Adrenal gland (tissue), 12 donors: ENCODE results near the gene ROR1. TPM values are rescaled to one million over a fixed set of nuclear protein-coding genes. Genes with fewer than 3 reads are reported as not detected.

ENCODE experiments used
- DNase-seq, 7 donors: peaks; one replicate each; pipeline ENCODE4 v3.0.0-alpha.2; 2019 to 2020
- H3K27ac ChIP-seq, 5 donors: fragments of 200-600 bp; sonication (generic) in 4 of 5; 1 replicate in 3 of 5; 2 replicates in 2 of 5; pipeline versions ENCODE4 v1.5.1 to v1.8.0; 2016 to 2020; ENCODE audit warnings: mild to moderate bottlenecking in 1 of 5
- H3K27me3 ChIP-seq: fragments of 200-600 bp; 2 replicates; pipeline ENCODE4 v1.8.0; 2021
- H3K36me3 ChIP-seq, 2 donors: fragments of 200-600 bp; replicated peaks in 1 of 2; 1 replicate in 1 of 2; 2 replicates in 1 of 2; pipeline versions ENCODE4 v1.5.1 to v1.8.0; 2018 to 2022
- H3K4me1 ChIP-seq, 2 donors: fragments of 200-600 bp; replicated peaks in 1 of 2; 1 replicate in 1 of 2; 2 replicates in 1 of 2; pipeline versions ENCODE4 v1.5.1 to v1.8.0; 2018 to 2021
- H3K4me3 ChIP-seq, 4 donors: fragments of 200-600 bp; sonication (generic) in 3 of 4; one replicate each; pipeline ENCODE4 v1.5.1; 2016 to 2018
- H3K9me3 ChIP-seq, 3 donors: fragments of 200-600 bp; sonication (generic) in 1 of 3; replicated peaks in 1 of 3; 1 replicate in 2 of 3; 2 replicates in 1 of 3; pipeline versions ENCODE4 v1.5.1 to v1.8.0; 2016 to 2021
- POLR2A ChIP-seq, 2 donors: fragments of 450-650 bp; IDR thresholded peaks; one replicate each; pipeline ENCODE4 v1.6.1; 2017; ENCODE audit warnings: antibody characterized with exemption in 2 of 2, mild to moderate bottlenecking in 2 of 2, moderate library complexity in 1 of 2
- WGBS, 4 donors: extraction: QIAGEN DNeasy Blood & Tissue Kit in 2 of 4; methylation state at CpG; one replicate each; pipeline versions ENCODE4 v1.1.5 to v1.1.7; 2013 to 2017; 5-methylcytosine and 5-hydroxymethylcytosine counted together
- intact Hi-C, 2 donors: fragments of 100-400 bp; cut with DNase I; formaldehyde crosslinking; loops; one replicate each; pipeline versions ENCODE4 v1.14.1 to v1.15.0; 2022 to 2023
- polyA plus RNA-seq, 3 donors: library from polyadenylated mRNA; stranded (reverse); fragments of 200-250 nt in 2 of 3; fragments of 350-450 nt in 1 of 3; fragmentation: Illumina TruSeq in 1 of 3; extraction: RNeasy Lipid Tissue Mini Kit (QIAGEN cat#74804) in 1 of 3; gene quantifications; one replicate each; pipeline ENCODE4 v1.2.3, GENCODE V29; 2013 to 2014
- total RNA-seq, 9 donors: library from RNA; depleted of rRNA in 4 of 9; stranded (reverse); fragments of >200 nt in 4 of 9; fragments of 120-200 nt in 1 of 9; fragmentation: NEBNext Ultra II Directional in 1 of 9; extraction: Animal tissue kit (Norgen Biotek cat#: 25700) in 1 of 9; gene quantifications; one replicate each; pipeline versions ENCODE4 v1.1.0 to v1.2.4, GENCODE V29; 2013 to 2023
- TF ChIP-seq, protein P1 (sequence below), 6 experiments: fragments of 450-650 bp in 4 of 6; fragments of 200-600 bp in 2 of 6; sonication (generic) in 1 of 6; IDR thresholded peaks; 1 replicate in 5 of 6; 2 replicates in 1 of 6; pipeline versions ENCODE4 v1.5.1 to v1.8.0; 2016 to 2021; ENCODE audit warnings: antibody characterized with exemption in 6 of 6, mild to moderate bottlenecking in 2 of 6, moderate library complexity in 1 of 6
- donor health status: healthy with polysubstance abuse.
- donor health status: Bipolar disorder and iron deficiency.
- donor health status: DM: yes; HTN: yes; CAD: no.
- donor health status: DM: no; HTN: no; CAD: no.
- donor health status: DM: no; HTN: no; CAD: no.
- donor health status: DM: yes; HTN: yes; CAD: no.

The ROR1 gene
- total and polyA plus RNA-seq, 12 donors: 0.54 to 4.6 (median 2.6) TPM

DNA sequence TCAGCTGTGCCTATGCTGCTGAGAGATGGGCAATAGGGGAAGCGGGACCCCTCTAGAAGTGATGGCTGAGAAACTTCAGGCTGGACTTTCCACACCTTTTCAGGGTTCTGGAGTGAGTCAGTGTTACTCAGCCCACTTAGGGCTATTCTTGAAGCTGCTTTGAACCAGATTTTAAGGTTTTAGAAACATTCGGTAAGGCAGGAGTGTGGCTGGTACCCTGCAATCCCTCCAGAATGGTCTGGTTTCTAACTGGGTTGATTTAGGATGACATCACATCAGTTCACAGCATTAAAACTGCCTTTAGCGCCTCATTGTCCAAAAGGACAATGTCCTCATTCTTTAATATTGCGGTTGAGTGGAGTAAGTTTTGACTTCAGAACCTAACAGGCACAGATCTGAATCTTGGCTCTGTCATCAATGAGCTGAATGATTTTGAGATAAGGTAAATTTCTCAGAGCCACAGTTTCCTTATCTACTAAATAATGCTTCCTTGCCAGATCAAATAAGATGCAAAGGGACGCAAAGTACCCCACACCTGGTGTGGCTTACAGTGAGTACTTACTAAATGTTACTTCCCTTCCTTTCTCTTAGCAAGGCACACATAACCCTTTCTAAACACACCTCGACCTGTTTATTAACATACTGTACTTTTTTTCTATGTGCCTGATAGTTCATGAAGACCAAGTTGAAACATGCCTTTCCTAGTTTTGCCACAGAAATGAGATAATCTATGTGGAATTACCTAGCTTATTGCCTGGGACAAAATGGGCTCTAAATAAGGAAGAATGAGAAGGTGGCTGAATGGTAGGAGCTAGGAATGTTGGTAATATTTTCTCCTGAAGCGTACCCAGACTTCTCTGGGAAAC is 209.8 kb downstream of the ROR1 start:
- TF ChIP-seq, protein P1, sequence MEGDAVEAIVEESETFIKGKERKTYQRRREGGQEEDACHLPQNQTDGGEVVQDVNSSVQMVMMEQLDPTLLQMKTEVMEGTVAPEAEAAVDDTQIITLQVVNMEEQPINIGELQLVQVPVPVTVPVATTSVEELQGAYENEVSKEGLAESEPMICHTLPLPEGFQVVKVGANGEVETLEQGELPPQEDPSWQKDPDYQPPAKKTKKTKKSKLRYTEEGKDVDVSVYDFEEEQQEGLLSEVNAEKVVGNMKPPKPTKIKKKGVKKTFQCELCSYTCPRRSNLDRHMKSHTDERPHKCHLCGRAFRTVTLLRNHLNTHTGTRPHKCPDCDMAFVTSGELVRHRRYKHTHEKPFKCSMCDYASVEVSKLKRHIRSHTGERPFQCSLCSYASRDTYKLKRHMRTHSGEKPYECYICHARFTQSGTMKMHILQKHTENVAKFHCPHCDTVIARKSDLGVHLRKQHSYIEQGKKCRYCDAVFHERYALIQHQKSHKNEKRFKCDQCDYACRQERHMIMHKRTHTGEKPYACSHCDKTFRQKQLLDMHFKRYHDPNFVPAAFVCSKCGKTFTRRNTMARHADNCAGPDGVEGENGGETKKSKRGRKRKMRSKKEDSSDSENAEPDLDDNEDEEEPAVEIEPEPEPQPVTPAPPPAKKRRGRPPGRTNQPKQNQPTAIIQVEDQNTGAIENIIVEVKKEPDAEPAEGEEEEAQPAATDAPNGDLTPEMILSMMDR (IDR thresholded peaks at IDR 0.05): no peak
- no peak for TF ChIP-seq POLR2A (IDR thresholded peaks at IDR 0.05)
- H3K4me3 ChIP-seq: no peak overlapping the region
- no peaks in the 10 kb centered on the region for H3K4me1 ChIP-seq
- intact Hi-C loops: no loop called here
- no peak overlapping the region for H3K27ac ChIP-seq
- no peak for DNase-seq
- H3K36me3 ChIP-seq: no peaks in the 10 kb centered on the region
- no peaks in the 10 kb centered on the region for H3K9me3 ChIP-seq
- 69 to 86% (median 72%) methylated on average over 7 of the region's 7 CpGs for WGBS, 4 donors
- no peaks in the 10 kb centered on the region for H3K27me3 ChIP-seq

DNA sequence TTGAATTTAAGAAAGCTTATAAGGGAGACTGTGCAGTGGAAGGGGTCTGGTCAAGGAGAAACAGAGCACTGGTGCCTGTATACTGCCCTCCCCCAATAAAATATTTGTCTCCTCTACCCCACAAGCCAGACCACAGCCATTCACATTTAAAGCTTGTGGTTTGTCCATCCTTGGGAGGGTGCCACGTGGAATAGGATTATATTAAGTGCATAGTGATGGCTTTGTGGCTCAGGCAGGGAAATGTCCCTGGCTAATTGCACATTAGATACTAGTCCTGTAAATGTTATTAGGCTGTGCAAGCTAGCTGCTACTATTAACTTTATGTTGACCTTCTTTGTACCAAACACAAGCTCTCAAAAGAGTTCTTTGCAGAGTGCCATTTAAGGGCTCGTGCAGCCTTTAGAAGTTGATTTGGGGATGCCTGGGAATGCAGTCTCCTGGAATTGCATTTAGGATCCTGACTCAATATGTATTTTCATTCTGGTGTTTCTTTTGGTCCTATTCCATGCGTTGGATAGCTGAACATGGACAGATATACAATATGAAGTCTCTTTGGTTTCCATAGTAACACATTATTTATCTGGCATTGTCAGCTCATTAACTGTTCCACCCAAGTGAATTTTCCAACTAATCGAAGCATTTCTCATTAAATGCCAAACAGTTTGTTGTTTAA is 210.6 kb downstream of the ROR1 start:
- no peaks in the 10 kb centered on the region for H3K27me3 ChIP-seq
- no peak for DNase-seq
- no peaks in the 10 kb centered on the region for H3K9me3 ChIP-seq
- TF ChIP-seq POLR2A (IDR thresholded peaks at IDR 0.05): no peak
- TF ChIP-seq, protein P1 (IDR thresholded peaks at IDR 0.05): no peak
- intact Hi-C loops: no loop called here
- H3K4me3 ChIP-seq: no peak overlapping the region
- H3K27ac ChIP-seq: no peak overlapping the region
- no peaks in the 10 kb centered on the region for H3K36me3 ChIP-seq
- WGBS, 4 donors: 58 to 74% (median 67%) methylated on average over 4 of the region's 4 CpGs
- H3K4me1 ChIP-seq: no peaks in the 10 kb centered on the region

DNA sequence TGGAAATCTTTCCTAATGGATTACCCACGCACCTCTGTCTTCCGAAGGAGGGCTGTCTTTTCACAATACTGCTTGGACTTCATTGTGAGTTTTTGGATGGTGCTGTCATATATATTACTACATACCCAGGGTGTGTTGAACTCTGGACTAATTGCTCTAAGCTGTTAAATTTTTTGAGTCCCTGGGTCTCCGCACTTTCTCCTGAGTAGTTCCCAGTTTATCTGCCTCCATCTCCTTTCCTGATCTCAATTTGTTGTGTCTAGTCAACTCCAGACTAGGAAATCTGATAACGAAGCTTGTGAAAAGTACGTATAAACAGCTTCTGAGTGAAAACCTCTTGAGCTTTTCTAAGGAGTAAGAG is 211.1 kb downstream of the ROR1 start:
- WGBS, 4 donors: 85 to 94% (median 89%) methylated on average over 5 of the region's 5 CpGs
- no peak overlapping the region for H3K27ac ChIP-seq
- H3K27me3 ChIP-seq: no peaks in the 10 kb centered on the region
- no peak overlapping the region for H3K4me3 ChIP-seq
- no peaks in the 10 kb centered on the region for H3K9me3 ChIP-seq
- no peaks in the 10 kb centered on the region for H3K4me1 ChIP-seq
- H3K36me3 ChIP-seq: no peaks in the 10 kb centered on the region
- no peak for DNase-seq
- intact Hi-C loops: no loop called here
- TF ChIP-seq POLR2A (IDR thresholded peaks at IDR 0.05): no peak
- TF ChIP-seq, protein P1 (IDR thresholded peaks at IDR 0.05): no peak

DNA sequence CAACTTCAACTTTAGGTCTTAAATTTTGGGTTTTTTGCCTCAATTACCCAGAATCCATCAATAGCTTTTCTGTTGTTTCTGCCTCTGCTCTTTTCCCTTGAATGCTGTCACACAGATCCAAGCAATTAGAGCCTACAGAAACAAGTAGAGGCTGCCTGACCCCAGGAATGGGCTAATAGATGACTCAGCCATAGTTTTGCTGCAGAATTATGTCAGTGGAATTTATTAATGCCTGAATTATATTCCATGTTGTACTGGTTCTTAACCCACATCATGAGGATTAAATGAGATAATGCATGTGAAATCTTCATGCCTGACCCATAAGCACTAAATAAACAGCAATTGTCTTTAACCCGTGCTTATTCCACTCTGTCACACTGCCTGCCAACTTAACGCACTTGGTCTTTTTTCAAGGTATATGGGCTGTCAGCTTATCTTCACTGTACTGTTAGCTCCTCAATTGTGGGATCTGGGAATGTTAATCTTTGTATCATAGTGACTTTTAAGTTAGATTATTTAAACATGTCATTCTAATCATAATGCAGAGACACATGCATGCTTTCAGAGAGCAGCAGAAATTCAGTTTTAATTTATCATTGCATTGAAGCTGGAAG is 213.3 kb downstream of the ROR1 start:
- Histone ChIP-seq H3K27me3 (no peaks in the 10 kb centered on the region), H3K36me3 (no peaks in the 10 kb centered on the region), H3K27ac (no peak overlapping the region), H3K4me3 (no peak overlapping the region), H3K9me3 (no peaks in the 10 kb centered on the region), H3K4me1 (no peaks in the 10 kb centered on the region)
- 55 to 76% (median 71%) methylated on average over 2 of the region's 2 CpGs for WGBS, 4 donors
- TF ChIP-seq POLR2A (IDR thresholded peaks at IDR 0.05): no peak
- TF ChIP-seq, protein P1 (IDR thresholded peaks at IDR 0.05): no peak
- intact Hi-C loops: no loop called here
- DNase-seq: no peak
